ENCODE results near the gene CASP2.
"Not testable (repeated sequence)": the region's sequence is repeated elsewhere in the genome, so short reads cannot be mapped to it uniquely, and the experiment has no call there.

The CASP2 gene

GRCh38 chr7:143287935-143288826 is at the start of gene CASP2:
TSS of gene CASP2 (plus strand) at chr7:143288351. CDS start at chr7:143288456, 105 bp downstream.
- peak; percentile 94 for DNase-seq

DNA sequence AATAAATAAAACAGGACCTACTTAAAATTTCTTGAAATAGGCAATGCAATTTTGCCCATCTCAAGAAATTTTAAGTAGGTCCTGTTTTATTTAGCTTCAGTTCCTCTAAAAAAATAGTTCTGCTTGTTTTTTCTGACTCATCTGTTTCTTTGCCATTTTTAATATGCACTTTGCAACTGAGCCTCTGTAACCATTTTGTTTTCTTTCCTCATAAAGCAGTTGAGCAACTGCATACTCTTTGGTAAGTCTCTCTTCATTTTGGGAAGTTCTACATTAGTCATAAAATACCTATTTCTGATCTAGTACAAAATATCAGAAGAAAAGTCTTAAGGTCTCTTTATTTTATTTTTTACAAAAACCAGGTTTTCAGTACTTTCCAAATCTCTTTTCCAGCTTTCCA is 48.3 kb upstream of the CASP2 start:
- no peak for DNase-seq

DNA sequence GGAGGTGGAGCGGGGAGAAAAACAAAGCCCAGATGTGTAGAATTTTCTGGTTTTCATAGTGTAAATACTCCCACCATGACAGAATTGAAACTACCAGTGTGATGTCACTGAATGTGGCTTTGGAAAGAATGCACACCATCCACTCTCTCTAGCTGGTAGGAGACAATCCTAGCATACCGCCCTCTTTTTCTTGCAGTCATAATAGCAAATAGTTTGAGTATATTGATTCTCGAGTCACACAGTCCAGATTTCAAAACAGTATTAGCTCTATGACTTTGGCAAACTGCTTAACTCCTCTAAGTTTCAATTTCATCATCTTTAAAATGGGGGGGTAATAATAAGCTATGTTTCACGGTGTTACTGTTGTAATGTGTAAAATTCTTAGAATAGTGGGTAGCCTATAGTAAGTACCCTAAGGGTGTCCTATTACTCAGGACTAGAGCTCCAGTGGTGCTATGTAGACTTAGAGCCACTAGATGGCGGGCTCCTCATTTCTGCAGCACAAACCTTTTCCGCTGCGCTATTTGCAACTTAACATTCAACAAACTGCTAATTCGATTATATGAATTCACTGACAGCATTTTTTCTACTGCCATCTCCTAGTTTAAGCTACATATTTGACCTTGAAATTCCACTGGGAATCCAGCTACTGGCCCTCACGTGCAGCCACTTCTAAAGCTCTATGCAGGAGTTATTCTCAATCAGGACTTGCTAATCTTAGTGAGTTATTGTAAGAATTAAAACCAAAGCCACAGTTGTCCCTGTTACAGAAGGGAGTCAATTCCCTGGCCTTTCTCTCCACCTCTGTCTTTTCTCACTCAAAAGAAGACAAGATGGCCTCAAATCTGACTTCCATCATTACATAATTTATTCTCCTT is 47.6 kb upstream of the CASP2 start:
- DNase-seq: peak; percentile 60

DNA sequence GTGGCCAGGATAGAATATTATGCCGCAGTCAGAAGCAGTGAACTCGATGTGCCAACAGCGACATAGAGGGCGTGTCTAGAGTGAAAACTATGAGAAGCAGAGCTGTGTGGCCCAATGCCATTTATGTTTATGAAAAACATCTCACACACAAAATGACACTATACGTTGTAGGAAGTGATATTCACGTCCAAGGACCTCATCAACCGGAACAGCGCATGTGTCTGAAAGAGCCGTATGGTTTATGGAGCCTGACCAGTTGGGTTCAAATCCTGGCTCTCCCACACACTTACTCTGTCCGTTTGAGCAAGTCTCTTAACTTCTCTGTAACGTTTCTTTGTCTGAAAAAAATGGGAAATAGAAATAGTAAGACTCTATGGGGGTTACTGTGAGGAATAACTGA is 45.8 kb upstream of the CASP2 start:
- no peak for DNase-seq

- no peak for DNase-seq
These were observed 45.0 kb upstream of the CASP2 start for GRCh38 chr7:143243111-143243510.

GRCh38 chr7:143243614-143244013 is 44.5 kb upstream of the CASP2 start:
- no peak for DNase-seq

GRCh38 chr7:143244321-143244720 is 43.8 kb upstream of the CASP2 start:
- DNase-seq: no peak

DNA sequence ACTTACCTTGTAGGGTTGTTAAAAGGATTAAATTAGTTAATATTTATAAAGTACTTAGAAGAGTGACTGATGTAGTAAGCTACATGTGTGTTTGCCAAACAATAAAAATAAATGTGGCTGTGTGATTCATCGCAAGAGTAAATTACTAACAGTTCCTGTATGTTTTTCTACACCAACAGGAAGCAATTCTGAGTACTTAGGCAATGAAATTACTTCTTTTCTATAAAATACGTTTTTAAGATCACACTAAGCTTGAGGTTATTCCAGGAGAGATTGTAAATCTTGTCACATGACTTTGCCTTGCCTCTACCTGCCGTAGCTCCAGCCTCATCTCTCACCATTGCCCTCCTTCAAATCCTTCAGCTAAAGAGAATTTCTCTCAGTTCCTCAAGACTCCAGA is 43.0 kb upstream of the CASP2 start:
- no peak for DNase-seq

DNA sequence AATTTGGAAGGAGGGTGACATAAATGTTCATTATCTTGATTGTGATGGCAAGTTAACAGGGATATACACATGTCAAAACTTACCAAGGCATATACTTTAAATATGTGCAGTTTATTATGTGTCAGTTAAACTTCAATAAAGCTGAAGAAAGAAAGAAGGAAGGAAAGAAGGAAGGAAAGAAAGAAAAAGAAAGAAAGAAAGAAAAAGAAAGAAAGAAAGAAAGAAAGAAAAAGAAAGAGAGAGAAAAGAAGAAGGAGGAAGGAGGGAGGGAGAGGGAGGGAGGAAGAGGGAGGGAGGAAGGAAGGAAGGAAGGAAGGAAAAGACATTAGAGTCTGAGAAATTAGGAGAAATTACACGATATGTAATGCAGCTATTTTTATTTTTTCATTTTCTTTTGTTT is 40.8 kb upstream of the CASP2 start:
- no peak for DNase-seq

- no peak for DNase-seq
These were observed 39.3 kb upstream of the CASP2 start for GRCh38 chr7:143248761-143249354.

- no peak for DNase-seq
These were observed 38.0 kb upstream of the CASP2 start for GRCh38 chr7:143250199-143250598.

- no peak for DNase-seq
These were observed 37.3 kb upstream of the CASP2 start for GRCh38 chr7:143250822-143251221.

DNA sequence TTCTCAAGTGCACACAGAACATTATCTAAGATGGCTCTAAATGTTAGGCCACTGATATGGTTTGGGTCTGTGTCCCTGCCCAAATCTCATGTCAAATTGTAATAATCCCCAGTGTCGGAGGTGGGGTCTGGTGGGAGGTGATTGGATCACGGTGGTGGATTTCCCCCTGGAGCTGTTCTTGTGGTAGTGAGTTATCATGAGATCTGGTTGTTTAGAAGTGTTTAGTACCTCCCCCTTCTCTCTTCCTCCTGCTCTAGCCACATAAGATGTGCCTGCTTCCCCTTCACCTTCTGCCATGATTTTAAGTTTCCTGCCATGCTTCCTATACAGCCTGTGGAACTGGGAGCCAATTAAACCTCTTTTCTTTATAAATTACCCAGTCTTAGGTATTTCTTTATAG is 36.1 kb upstream of the CASP2 start:
- no peak for DNase-seq

DNA sequence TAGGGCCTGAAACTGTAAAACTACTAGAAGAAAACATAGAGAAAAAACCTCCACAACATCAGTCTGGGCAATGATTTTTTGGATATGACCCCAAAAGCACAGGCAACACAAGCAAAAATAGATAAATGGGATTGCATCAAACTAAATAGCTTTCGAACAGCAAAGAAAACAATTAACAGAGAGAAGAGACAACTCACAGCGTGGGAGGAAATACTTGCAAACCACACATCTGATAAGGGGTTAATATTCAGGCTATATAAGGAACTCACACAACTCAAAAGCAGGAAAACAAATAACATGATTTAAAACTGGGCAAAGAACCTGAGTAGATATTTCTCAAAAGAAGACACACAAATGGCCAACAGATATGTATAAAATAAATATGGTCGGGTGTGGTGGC is 32.6 kb upstream of the CASP2 start:
- DNase-seq: no peak

GRCh38 chr7:143256325-143256724 is 31.8 kb upstream of the CASP2 start:
- DNase-seq: no peak

DNA sequence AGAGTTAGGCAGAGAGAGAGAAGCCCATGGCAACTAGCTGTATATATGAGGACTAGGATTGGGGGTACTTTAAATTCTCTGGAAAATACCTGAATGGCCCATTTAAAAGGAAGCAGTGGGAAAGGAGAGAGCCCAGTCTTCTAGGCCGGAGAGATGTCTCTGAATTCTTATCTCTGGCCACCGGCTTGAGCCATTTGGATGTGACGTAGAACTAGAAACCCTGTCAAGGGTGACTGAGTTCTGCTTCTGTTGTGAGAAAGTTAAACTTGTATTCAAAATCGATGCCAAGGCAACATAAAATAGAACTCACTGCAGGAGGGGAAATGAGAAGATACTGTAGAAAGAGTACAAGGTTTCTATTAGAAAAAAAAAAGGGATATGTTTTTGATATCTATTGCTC is 31.2 kb upstream of the CASP2 start:
- no peak for DNase-seq

GRCh38 chr7:143257501-143257900 is 30.6 kb upstream of the CASP2 start:
- no peak for DNase-seq

DNA sequence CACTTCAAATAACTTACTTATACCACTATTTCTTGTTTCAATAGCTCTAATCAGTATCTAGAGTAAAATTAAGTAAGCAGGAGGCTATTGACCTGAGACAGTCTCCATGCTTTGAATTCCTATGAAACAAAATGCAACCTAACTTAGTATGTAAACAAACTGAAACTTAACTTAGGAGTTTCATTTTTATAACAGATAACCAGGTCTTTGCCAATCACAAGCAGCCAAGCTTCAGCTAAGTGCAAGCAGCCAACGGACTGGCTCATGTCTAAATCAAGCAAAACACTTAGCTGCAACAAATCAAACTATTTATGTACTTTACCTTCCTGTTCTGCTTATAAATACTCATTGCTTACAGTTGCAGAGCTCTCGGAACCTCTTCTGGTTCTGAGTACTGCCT is 29.3 kb upstream of the CASP2 start:
- DNase-seq: no peak

DNA sequence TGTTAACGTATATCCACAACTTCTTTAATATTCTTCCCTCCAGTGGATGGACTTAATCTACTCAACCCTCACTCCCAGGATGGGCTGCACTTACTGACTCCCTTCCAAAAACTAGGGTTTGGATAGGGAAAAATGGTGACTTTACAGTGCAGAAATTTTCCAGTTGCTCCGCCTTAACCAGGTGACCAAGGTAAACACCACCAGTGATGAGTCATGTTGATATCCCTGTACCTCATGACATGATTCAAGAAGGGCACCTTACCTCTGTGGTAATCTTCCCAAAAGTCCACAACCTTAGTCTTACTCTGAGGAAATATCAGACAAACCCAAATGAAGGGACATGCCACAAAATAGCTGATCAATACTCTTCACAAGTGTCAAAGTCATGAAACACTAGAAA is 28.4 kb upstream of the CASP2 start:
- DNase-seq: no peak

DNA sequence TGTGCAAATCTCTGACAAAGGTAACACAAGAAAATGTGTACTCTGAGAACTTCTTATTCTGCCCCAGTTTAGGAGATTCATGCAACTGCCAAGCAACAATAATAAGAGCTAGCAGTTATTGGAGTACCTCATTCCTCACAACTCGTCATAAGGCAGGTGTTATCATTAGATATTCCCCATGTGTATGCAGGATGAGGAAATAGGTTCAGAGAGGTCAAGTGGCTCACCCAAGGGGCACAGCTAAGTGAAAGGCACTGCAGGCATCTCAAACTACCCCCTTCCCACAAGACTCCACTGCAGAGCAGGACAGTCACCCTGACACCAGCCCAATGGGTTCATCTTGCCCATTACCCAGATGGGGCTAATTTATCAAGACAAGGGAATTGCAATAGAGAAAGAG is 26.2 kb upstream of the CASP2 start:
- no peak for DNase-seq

DNA sequence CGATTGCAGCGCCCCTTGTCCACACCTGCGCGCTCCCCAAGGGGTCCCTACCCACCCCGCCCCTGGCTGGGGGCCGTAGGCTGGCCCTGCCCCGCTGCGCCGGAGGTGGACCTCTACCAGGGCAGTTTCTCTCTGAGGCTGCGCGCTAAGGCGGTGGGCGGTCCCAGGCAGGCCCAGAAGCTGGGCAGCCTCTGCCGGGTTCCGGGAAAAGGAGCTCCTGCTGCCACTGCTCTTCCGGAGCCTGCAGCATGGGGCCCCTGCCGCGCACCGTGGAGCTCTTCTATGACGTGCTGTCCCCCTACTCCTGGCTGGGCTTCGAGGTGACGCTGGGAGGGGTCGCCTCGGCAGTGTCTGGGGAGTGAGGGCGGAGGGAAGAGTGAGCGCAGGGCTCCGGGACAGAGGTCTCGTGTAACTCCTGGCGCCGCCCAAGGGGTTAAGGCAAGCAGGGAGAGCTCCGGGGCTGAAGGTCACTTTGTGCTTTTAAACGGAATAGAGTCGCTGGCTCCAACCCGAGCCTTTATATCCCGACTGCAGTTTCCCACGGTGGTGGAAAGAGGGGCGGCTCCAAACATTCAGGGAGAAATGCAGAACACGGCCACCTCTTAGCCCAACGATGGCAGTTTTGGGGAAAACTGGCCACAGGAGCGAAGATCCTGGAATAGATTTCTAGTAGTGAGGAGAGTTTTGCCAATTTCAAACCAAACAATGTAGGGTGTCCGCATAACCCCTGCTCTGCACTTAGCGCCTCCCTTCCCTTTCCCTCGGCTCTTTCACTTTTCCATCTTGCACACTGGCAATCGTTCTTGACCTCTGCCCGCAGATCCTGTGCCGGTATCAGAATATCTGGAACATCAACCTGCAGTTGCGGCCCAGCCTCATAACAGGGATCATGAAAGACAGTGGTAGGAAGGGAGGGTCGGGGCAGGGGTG is 24.6 kb upstream of the CASP2 start, which contains the start of gene GSTK1:
Gene GSTK1, plus strand, starts transcription at position 176 of the 930 bp plus-strand sequence. Its CDS starts 73 bp downstream, at position 249.
- DNase-seq: peak; percentile 37

GRCh38 chr7:143264196-143264568 is 24.0 kb upstream of the CASP2 start:
- DNase-seq: not testable (repeated sequence)
